ENCODE results near the gene ETV6. TPM values are rescaled to one million over a fixed set of nuclear protein-coding genes. Genes with fewer than 3 reads are reported as not detected.
"Not testable (repeated sequence)": the region's sequence is repeated elsewhere in the genome, so short reads cannot be mapped to it uniquely, and the experiment has no call there.

The ETV6 gene
- total RNA-seq, 2 experiments from 2014 or later = 53.7 to 54.9 TPM

DNA sequence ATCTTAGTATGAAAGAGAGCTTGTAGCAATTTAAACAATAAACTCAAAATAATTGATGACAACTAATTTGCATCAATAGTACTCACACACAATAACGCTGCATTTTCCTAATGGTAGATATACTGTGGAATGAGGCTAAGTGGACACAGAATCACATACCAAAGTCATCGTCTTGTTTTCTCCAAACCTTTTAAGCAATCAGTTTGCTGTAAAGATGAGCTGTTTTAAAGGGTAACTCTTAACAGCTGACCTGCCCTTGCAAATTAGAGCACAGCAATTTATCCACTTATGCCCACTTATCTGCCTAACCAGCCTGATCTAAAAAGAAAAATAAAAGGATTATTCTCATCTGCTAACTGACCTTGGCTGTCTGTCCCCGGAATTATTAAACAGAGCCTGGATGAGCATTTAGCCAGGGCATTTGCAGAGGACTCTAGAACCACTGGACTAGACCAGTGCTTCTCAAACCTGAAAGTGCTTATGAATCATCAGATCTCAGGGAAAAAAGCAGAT lies 247.0 kb downstream of the ETV6 start:
- ChIA-PET POLR2A (no interaction called here), CTCF (interaction anchor here (0.6 to 1.6 kb wide), 2 partner anchors 105 to 137 kb away, joined by 3 to 6 read pairs; no protein-coding TSS in a partner anchor)
- Mint-ChIP-seq H3K36me3 (ENCODE audit: low read depth) (peaks cover 21% of the 10 kb centered on the region), H3K4me1 (peaks cover 8% of the 10 kb centered on the region), H3K9me3 (no peaks in the 10 kb centered on the region), H3K4me3 (no peak overlapping the region), H3K27me3 (no peaks in the 10 kb centered on the region), H3K27ac (no peak overlapping the region)
- no peak for DNase-seq

DNA sequence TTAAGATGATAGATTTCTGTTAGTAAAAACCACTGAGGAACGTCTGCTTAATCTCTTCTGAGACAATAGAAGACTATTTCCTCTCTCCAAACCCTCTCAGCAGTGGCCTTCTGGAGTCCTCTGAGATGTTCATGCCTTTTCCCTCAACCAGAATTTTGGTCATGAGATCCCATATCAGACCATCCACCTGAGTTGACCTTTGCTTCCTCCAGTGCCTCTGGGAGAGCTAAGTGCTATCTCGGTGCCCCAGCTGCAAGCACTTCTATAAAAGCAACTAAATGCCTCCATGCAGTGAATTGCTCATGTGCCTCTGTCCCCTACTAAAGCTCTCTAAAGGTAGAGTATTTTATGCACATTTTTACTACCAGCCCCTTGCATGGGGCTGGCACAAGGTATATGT lies 248.4 kb downstream of the ETV6 start:
- POLR2A ChIA-PET = no interaction called here
- CTCF ChIA-PET = interaction anchor here (0.6 kb wide), 1 partner anchor 136 kb away, joined by 3 read pairs; no protein-coding TSS in a partner anchor
- H3K4me3 Mint-ChIP-seq = no peak overlapping the region
- H3K9me3 Mint-ChIP-seq = no peaks in the 10 kb centered on the region
- DNase-seq = no peak
- no peak overlapping the region for H3K27ac Mint-ChIP-seq
- no peaks in the 10 kb centered on the region for H3K27me3 Mint-ChIP-seq
- H3K36me3 Mint-ChIP-seq (ENCODE audit: low read depth) = peaks cover 11% of the 10 kb centered on the region
- peaks cover 22% of the 10 kb centered on the region for H3K4me1 Mint-ChIP-seq

DNA sequence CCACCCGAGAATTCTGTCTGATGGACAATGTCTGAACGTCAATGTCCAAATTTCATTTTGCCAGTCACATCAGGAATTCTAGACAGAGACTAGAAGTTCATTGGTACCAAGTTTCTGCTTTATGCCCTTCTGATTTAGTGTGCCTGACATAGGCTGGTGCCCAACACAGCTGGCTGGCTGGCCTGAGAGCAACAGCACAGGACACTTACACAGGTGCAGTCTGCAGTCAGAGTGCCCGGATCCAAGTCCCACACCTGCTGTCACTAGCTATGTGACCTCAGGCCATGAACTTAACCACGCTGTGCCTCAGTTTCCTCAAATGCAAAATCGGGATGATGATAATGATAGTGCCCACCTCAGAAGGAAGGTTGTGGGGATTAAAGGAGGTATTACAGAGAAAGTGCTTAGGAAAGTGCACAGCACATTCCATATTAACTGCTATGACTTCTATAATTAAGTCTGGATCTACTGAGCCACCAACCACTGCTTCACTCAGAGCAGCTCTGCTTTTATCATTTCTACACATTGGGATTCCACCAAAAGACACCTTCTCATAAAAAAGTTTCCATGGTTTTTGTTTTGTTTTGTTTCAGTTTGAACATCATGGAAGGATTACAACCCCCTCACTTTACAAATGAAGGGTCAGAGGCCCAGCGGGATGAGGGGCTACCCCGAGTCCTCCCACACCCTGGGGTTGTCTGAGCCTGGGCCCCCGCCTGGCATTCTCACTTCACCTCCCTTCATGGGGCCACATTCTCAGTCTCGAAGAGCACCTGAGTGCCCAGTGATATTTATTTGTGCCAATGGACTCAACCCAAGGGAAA lies 252.4 kb downstream of the ETV6 start:
- ChIA-PET CTCF (interaction anchor here (0.6 to 1.2 kb wide), 5 partner anchors 10 to 136 kb away, joined by 3 to 4 read pairs (median 3); no protein-coding TSS in a partner anchor), POLR2A (interaction anchor here (0.7 to 1.8 kb wide), 6 partner anchors 52 to 131 kb away, joined by 3 to 9 read pairs (median 4); no protein-coding TSS in a partner anchor)
- H3K4me1 Mint-ChIP-seq = peaks cover 41% of the 10 kb centered on the region
- no peaks in the 10 kb centered on the region for H3K27me3 Mint-ChIP-seq
- H3K27ac Mint-ChIP-seq = peak overlapping the region; percentile 61
- peaks cover 5% of the 10 kb centered on the region for H3K9me3 Mint-ChIP-seq
- peak; percentile 22 for DNase-seq
- peaks cover 9% of the 10 kb centered on the region for H3K36me3 Mint-ChIP-seq (ENCODE audit: low read depth)
- peak overlapping the region; percentile 38 for H3K4me3 Mint-ChIP-seq

DNA sequence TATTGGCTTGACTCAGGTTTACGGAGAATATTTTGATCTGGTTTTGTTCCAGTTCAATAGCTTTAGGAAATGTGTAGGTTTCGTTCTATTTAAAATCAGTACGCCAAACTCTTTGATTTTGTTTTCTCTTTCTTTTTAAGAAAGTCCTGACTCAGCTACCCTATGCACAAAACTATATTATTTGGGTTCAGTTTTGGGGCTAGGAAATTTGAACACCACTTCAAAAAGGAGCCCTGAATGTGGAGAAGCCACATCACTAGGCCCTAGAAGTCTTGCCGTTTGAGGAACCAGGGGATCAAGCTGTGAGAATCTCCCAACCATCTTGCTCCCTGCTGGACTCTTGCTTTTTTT lies 253.0 kb downstream of the ETV6 start:
- Mint-ChIP-seq H3K36me3 (ENCODE audit: low read depth) (peaks cover 7% of the 10 kb centered on the region), H3K27ac (peak overlapping the region; percentile 61), H3K27me3 (no peaks in the 10 kb centered on the region), H3K9me3 (peaks cover 5% of the 10 kb centered on the region), H3K4me1 (peaks cover 38% of the 10 kb centered on the region), H3K4me3 (peak overlapping the region; percentile 38)
- POLR2A ChIA-PET = interaction anchor here (0.7 to 1.8 kb wide), 6 partner anchors 52 to 131 kb away, joined by 3 to 9 read pairs (median 4); no protein-coding TSS in a partner anchor
- DNase-seq = no peak
- CTCF ChIA-PET = interaction anchor here (0.7 to 1.2 kb wide), 4 partner anchors 14 to 136 kb away, joined by 3 to 4 read pairs (median 3); no protein-coding TSS in a partner anchor

DNA sequence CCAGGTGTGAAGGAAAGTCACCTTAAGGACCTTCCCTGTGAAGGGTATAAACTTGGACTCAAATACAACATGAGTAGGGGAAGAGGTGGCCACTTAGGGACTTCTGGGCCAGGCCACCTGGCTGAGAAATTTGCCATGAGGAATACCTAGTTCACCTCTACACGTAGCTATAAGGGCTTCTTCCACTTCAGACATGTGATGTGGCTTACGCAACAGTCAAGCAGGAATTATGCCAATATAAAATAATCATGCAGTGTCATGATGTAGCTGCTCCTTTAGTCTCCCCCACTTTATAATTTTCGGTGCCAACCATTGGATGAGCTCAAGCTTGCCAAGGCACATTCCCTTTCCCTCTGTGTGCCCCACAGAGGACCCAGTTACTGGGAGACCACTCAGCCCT lies 254.7 kb downstream of the ETV6 start:
- ChIA-PET POLR2A (no interaction called here), CTCF (no interaction called here)
- DNase-seq = no peak
- peaks cover 38% of the 10 kb centered on the region for H3K4me1 Mint-ChIP-seq
- peaks cover 8% of the 10 kb centered on the region for H3K9me3 Mint-ChIP-seq
- peaks cover 10% of the 10 kb centered on the region for H3K36me3 Mint-ChIP-seq (ENCODE audit: low read depth)
- H3K4me3 Mint-ChIP-seq = no peak overlapping the region
- H3K27ac Mint-ChIP-seq = no peak overlapping the region
- H3K27me3 Mint-ChIP-seq = no peaks in the 10 kb centered on the region

DNA sequence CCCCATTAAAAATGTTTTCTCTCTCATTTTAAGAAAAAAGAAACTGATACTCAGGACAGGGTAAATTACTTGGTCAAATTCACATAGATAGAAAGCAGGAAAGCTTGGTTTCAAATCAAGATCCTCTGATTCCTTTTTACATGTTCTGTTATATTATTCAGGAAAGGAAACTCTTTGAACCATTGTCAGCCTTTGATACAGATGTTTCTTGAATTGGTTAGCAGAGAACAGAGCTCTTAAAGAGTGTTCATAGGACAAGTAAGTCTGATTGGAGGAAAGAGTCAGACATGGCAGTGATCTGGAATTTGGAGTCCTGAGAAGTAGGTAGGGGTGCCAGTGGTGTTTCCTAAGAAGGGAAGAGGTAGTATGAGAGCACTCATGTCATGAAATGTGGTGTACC lies 256.1 kb downstream of the ETV6 start:
- H3K27me3 Mint-ChIP-seq = no peaks in the 10 kb centered on the region
- H3K36me3 Mint-ChIP-seq (ENCODE audit: low read depth) = peaks cover 10% of the 10 kb centered on the region
- peaks cover 10% of the 10 kb centered on the region for H3K9me3 Mint-ChIP-seq
- ChIA-PET CTCF (no interaction called here), POLR2A (no interaction called here)
- no peak for DNase-seq
- no peak overlapping the region for H3K27ac Mint-ChIP-seq
- no peak overlapping the region for H3K4me3 Mint-ChIP-seq
- peaks cover 36% of the 10 kb centered on the region for H3K4me1 Mint-ChIP-seq

DNA sequence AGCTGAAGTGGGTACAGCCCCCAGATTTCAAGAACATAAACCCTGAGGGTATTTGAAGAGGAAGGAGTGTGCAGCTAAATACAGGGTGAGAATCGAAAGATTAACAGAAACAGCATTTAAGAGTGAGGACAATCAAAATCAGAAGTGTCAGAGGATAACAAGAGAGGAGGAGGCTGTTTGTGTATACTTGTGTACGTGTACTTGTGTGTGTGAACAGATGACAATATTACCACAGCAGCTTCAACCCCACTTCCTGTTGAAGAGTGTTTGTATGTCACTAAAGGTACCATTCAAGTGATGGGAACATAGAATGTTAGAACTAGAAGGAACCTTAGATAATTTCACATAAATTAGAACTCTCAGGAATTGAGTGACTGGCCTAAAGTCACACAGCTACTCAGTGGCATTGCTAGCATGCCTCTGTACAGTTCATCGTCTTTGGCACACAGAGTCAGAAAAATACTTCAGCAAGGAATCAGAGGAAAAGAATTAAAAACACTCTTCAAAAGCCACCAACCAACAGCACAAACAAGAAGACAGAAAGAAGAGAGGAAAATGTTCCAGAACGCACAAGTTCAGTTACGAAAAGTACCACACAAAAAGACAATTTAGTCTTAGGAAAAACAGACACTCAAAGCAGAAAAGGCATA lies 256.9 kb downstream of the ETV6 start:
- H3K9me3 Mint-ChIP-seq = peaks cover 10% of the 10 kb centered on the region
- ChIA-PET CTCF (no interaction called here), POLR2A (interaction anchor here (1.4 kb wide), 1 partner anchor 75 kb away, joined by 3 read pairs; no protein-coding TSS in a partner anchor)
- DNase-seq = no peak
- H3K27ac Mint-ChIP-seq = no peak overlapping the region
- no peaks in the 10 kb centered on the region for H3K27me3 Mint-ChIP-seq
- H3K4me3 Mint-ChIP-seq = no peak overlapping the region
- H3K36me3 Mint-ChIP-seq (ENCODE audit: low read depth) = peaks cover 10% of the 10 kb centered on the region
- peaks cover 36% of the 10 kb centered on the region for H3K4me1 Mint-ChIP-seq

DNA sequence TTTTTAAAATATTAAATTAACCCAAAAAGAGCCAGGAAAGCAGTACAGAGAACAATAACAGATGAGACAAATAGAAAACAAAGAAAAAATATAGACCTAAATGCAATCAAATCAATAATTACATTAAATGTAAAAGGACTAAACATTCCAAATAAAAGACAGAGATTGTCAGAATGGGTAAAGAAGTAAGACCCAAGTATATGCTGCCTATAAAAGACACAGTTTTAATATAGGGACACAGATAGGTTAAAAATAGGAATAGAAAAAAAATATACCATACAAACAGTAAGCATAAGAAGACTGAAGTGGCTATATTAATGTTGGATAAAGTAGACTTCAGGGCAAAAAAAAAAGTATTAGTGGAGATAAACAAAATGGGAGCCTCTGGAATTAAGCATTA lies 258.2 kb downstream of the ETV6 start:
- POLR2A ChIA-PET = interaction anchor here (1.4 kb wide), 1 partner anchor 74 kb away, joined by 3 read pairs; no protein-coding TSS in a partner anchor
- Mint-ChIP-seq H3K27me3 (peaks cover 1% of the 10 kb centered on the region), H3K9me3 (peaks cover 16% of the 10 kb centered on the region), H3K36me3 (ENCODE audit: low read depth) (peaks cover 20% of the 10 kb centered on the region), H3K27ac (no peak overlapping the region), H3K4me3 (no peak overlapping the region), H3K4me1 (peaks cover 24% of the 10 kb centered on the region)
- CTCF ChIA-PET = no interaction called here
- no peak for DNase-seq

DNA sequence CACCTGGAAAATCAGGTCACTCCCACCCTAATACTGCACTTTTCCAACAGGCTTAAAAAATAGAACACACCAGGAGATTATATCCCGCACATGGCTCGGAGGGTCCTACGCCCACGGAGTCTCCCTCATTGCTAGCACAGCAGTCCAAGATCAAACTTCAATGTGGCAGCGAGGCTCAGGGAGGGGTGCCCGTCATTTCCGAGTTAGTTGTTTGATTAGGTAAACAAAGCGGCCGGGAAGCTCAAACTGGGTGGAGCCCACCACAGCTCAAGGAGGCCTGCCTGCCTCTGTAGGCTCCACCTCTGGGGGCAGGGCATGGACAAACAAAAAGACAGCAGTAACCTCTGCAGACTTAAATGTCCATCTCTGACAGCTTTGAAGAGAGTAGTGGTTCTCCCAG lies 259.9 kb downstream of the ETV6 start:
- CTCF ChIA-PET, H3K4me3 Mint-ChIP-seq, H3K27ac Mint-ChIP-seq, DNase-seq, H3K27me3 Mint-ChIP-seq, POLR2A ChIA-PET: not testable (repeated sequence)
- Mint-ChIP-seq H3K9me3 (peaks cover 16% of the 10 kb centered on the region), H3K36me3 (ENCODE audit: low read depth) (peaks cover 21% of the 10 kb centered on the region), H3K4me1 (peaks cover 11% of the 10 kb centered on the region)

DNA sequence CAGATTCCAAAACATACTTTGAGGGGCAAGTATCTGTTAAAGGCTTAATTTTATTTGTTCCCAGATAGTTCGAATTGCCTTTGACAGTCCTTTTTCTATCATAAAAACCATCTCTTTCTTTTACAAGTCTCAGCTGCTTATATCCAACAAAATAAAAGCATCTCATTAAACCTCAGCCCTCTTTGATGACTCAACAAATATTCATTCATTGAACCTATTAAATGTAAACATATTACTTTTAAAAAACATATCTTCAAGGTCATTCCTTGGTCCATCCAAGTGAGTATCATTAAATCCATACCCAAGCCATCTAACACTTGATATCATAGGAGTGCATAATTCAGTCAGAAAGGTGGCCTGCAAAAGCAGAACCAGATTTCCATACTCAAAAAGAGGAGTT lies 266.6 kb downstream of the ETV6 start:
- ChIA-PET CTCF (no interaction called here), POLR2A (interaction anchor here (1.2 kb wide), 1 partner anchor 94 kb away, joined by 3 read pairs; no protein-coding TSS in a partner anchor)
- H3K27me3 Mint-ChIP-seq = peaks cover 3% of the 10 kb centered on the region
- no peaks in the 10 kb centered on the region for H3K4me1 Mint-ChIP-seq
- no peak overlapping the region for H3K4me3 Mint-ChIP-seq
- peaks cover 13% of the 10 kb centered on the region for H3K36me3 Mint-ChIP-seq (ENCODE audit: low read depth)
- H3K27ac Mint-ChIP-seq = no peak overlapping the region
- H3K9me3 Mint-ChIP-seq = peaks cover 6% of the 10 kb centered on the region
- DNase-seq = no peak

DNA sequence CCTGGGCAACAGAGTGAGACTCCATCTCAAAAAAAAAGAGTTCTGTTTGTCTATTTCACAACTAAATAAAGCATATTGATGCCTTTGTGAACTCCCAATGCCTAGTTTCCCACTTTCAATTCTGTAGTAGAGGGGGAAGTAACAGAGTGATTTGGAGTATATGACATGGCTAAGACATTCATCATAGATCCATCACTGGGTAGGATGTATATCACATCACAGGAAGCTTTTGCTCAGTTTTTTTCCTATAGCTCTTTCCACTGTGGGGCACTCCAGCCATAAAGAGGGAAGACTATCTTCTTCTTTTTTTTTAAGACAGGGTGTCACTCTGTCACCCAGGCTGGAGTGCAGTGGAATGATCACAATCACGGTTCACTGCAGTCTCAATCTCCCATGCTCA lies 267.3 kb downstream of the ETV6 start:
- peaks cover 2% of the 10 kb centered on the region for H3K27me3 Mint-ChIP-seq
- DNase-seq = no peak
- ChIA-PET CTCF (interaction anchor here (1.6 kb wide), 1 partner anchor 116 kb away, joined by 4 read pairs; no protein-coding TSS in a partner anchor), POLR2A (no interaction called here)
- H3K4me3 Mint-ChIP-seq = no peak overlapping the region
- H3K4me1 Mint-ChIP-seq = no peaks in the 10 kb centered on the region
- H3K36me3 Mint-ChIP-seq (ENCODE audit: low read depth) = peaks cover 10% of the 10 kb centered on the region
- peaks cover 4% of the 10 kb centered on the region for H3K9me3 Mint-ChIP-seq
- H3K27ac Mint-ChIP-seq = no peak overlapping the region

DNA sequence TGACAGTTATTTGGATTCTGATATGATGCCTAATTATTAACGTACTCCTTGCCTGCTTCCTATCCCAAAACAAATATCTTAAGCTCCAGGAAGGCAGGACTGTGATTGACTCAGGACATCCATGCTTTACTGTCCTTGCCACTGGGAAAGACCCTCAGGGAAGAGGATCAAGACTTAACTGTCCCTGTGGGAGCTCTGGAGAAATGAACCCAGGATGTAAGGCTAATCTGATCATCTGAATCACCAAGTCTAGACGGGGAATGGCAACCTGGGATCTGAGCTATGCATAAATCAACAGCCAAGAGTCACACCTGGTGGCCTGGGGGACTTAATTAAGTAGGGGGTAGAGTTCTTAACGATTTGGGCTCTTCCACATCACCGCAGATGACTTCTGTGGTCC lies 268.0 kb downstream of the ETV6 start:
- Mint-ChIP-seq H3K9me3 (no peaks in the 10 kb centered on the region), H3K4me3 (no peak overlapping the region), H3K27me3 (peaks cover 2% of the 10 kb centered on the region), H3K27ac (no peak overlapping the region), H3K4me1 (peaks cover under 1% of the 10 kb centered on the region), H3K36me3 (ENCODE audit: low read depth) (peaks cover 3% of the 10 kb centered on the region)
- CTCF ChIA-PET = interaction anchor here (1.6 kb wide), 1 partner anchor 115 kb away, joined by 4 read pairs; no protein-coding TSS in a partner anchor
- no peak for DNase-seq
- POLR2A ChIA-PET = no interaction called here

DNA sequence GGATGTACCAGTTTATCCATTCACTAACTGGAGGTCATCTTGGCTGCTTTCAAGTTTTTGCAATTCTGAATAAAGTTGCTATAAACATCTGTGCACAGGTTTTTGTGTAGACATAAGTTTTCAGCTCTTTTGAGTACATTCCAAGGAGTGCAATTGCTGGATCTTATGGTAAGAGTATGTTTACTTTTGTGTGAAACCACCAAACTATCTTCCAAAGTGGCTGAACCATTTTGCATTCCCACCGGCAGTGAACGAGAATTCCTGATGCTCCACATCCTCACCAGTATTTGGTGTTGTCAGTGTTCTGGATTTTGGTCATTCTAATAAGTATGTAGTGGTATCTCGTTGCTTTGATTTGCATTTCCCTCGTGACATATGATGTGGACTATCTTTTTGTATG lies 270.8 kb downstream of the ETV6 start:
- CTCF ChIA-PET = no interaction called here
- POLR2A ChIA-PET = no interaction called here
- H3K4me3 Mint-ChIP-seq = no peak overlapping the region
- H3K36me3 Mint-ChIP-seq (ENCODE audit: low read depth) = no peaks in the 10 kb centered on the region
- H3K27ac Mint-ChIP-seq = no peak overlapping the region
- H3K27me3 Mint-ChIP-seq = peaks cover 2% of the 10 kb centered on the region
- DNase-seq = no peak
- no peaks in the 10 kb centered on the region for H3K9me3 Mint-ChIP-seq
- peaks cover 8% of the 10 kb centered on the region for H3K4me1 Mint-ChIP-seq
